ENCODE measurements around the gene ABHD8.

DNA sequence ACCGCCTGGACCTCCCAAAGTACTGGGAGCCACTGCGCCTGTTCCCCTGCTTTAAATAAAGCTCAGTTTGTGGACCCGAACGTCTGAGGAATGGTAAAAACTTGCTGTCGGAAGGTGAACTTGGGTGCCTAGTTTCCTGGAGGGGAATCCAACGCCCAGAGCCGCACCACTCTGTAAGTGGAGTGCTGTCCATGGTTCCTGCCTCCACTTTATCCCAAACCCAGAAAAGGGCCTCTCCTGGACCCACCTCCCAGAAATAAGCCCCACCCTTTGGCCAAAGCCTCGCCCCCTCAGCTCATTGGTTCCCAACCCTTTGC, 29.1 kb upstream of the ABHD8 start:
- TF ChIP-seq CTCF (IDR thresholded peaks at IDR 0.05; ENCODE audit: low read depth, low read length, poor library complexity, severe bottlenecking) = no peak
- TF ChIP-seq EZH2phosphoT487 (IDR thresholded peaks at IDR 0.05; ENCODE audit: borderline replicate concordance, low read length) = no peak
